Activated T-helper 1 cell treated with anti-CD3 and anti-CD28 coated beads, Interleukin-2, amount 50 U/mL, for 16 hours (primary cell): ENCODE results near the gene EHD4.

Source experiments
- DNase-seq, 2 donors: peaks; one replicate each; pipeline ENCODE4 v3.0.0-alpha.2; 2020; ENCODE audit warnings: low read depth in 1 of 2, low spot score in 1 of 2

The EHD4 gene

GRCh38 chr15:41995476-41995855, 23.1 kb upstream of the EHD4 start:
- DNase-seq, result no peak

GRCh38 chr15:41994772-41995475, 22.6 kb upstream of the EHD4 start:
- no peak for DNase-seq

- DNase-seq, result no peak
Measured at GRCh38 chr15:41994171-41994650, 21.9 kb upstream of the EHD4 start.

GRCh38 chr15:41993472-41994170, 21.3 kb upstream of the EHD4 start:
- no peak for DNase-seq

- no peak for DNase-seq
Measured at GRCh38 chr15:41992803-41993190, 20.4 kb upstream of the EHD4 start.

GRCh38 chr15:41992151-41992802, 19.9 kb upstream of the EHD4 start:
- DNase-seq, result no peak

- no peak for DNase-seq
Measured at GRCh38 chr15:41990691-41991090, 18.3 kb upstream of the EHD4 start.

- DNase-seq, result no peak
Measured at GRCh38 chr15:41990243-41990605, 17.9 kb upstream of the EHD4 start.

- peak; percentile 69 to 75 for DNase-seq
Measured at GRCh38 chr15:41989573-41990242, 17.4 kb upstream of the EHD4 start.

GRCh38 chr15:41988896-41989572, 16.7 kb upstream of the EHD4 start:
- DNase-seq, result no peak

GRCh38 chr15:41987925-41988275, 15.5 kb upstream of the EHD4 start:
- no peak for DNase-seq

GRCh38 chr15:41987246-41987924, 15.0 kb upstream of the EHD4 start:
- DNase-seq, result no peak

GRCh38 chr15:41985236-41986160, 13.1 kb upstream of the EHD4 start:
- DNase-seq, result no peak

- DNase-seq, result no peak
Measured at GRCh38 chr15:41984622-41985021, 12.3 kb upstream of the EHD4 start.

GRCh38 chr15:41983621-41984571, 11.5 kb upstream of the EHD4 start:
- DNase-seq, result no peak

GRCh38 chr15:41983221-41983620, 10.9 kb upstream of the EHD4 start:
- no peak for DNase-seq

GRCh38 chr15:41982133-41982930, 10.0 kb upstream of the EHD4 start:
- no peak for DNase-seq
